Measurements from ENCODE around the gene P4HB. TPM values are rescaled to one million over a fixed set of nuclear protein-coding genes. Genes with fewer than 3 reads are reported as not detected.
A peak's percentile ranks its signal among the peaks of the same experiment; 100 is the strongest.

The P4HB gene
- total RNA-seq, 2 experiments from 2014 or later = 388 to 577 TPM

- TF ChIP-seq CTCF (conservative IDR thresholded peaks at IDR 0.05; ENCODE audit: low read length) = no peak
- TF ChIP-seq EZH2phosphoT487 (IDR thresholded peaks at IDR 0.05; ENCODE audit: borderline replicate concordance, low read depth, low read length) = no peak
- intact Hi-C loops (cut with micrococcal nuclease; ENCODE audit: unreplicated experiment) = no loop called here
- ChIA-PET CTCF (ENCODE audit: unreplicated experiment) (interaction anchor here (0.5 kb wide), 1 partner anchor 17 kb away, joined by 4 read pairs; no protein-coding TSS in a partner anchor), POLR2A (interaction anchor here (0.5 to 1.5 kb wide), 4 partner anchors 33 to 1273 kb away, joined by 3 to 7 read pairs (median 4); no protein-coding TSS in a partner anchor)
- Histone ChIP-seq H3K4me3 (ENCODE audit: low read depth, low read length, poor library complexity, severe bottlenecking) (peak overlapping the region; percentile 89), H3K9me2 (ENCODE audit: insufficient read depth, low read length) (no peaks in the 10 kb centered on the region), H2AFZ (ENCODE audit: low read length) (no peak overlapping the region), H3K4me1 (ENCODE audit: insufficient read depth, low read length, poor library complexity, severe bottlenecking) (peaks cover 32% of the 10 kb centered on the region), H4K20me1 (ENCODE audit: insufficient read depth, low read length) (peaks cover 15% of the 10 kb centered on the region; the same call in 1 of the 2 replicates), H3K27ac (ENCODE audit: low read depth, low read length, poor library complexity, severe bottlenecking) (no peak overlapping the region), H3K4me2 (ENCODE audit: low read length) (peak overlapping the region; percentile 95), H3K36me3 (ENCODE audit: insufficient read depth, low read length) (peaks cover 71% of the 10 kb centered on the region), H3K79me2 (ENCODE audit: insufficient read depth, low read depth, low read length) (peaks cover 51% of the 10 kb centered on the region), H3K9me3 (ENCODE audit: low read length) (no peaks in the 10 kb centered on the region)
- no TSS peak for BruUV-seq (replicated peaks)
- no peak for DNase-seq (ENCODE audit: low spot score)
Observed at GRCh38 chr17:81858170-81858966, 2.0 kb downstream of the P4HB start.

- H3K79me2 ChIP-seq (ENCODE audit: insufficient read depth, low read depth, low read length) = peaks cover 29% of the 10 kb centered on the region
- TF ChIP-seq EZH2phosphoT487 (IDR thresholded peaks at IDR 0.05; ENCODE audit: borderline replicate concordance, low read depth, low read length) (no peak), CTCF (conservative IDR thresholded peaks at IDR 0.05; ENCODE audit: low read length) (peak; percentile 42)
- CTCF ChIA-PET (ENCODE audit: unreplicated experiment) = no interaction called here
- peaks cover 15% of the 10 kb centered on the region for H3K4me1 ChIP-seq (ENCODE audit: insufficient read depth, low read length, poor library complexity, severe bottlenecking)
- no peak overlapping the region for H3K4me3 ChIP-seq (ENCODE audit: low read depth, low read length, poor library complexity, severe bottlenecking)
- H2AFZ ChIP-seq (ENCODE audit: low read length) = no peak overlapping the region
- POLR2A ChIA-PET = interaction anchor here (0.7 to 1.3 kb wide), 3 partner anchors 15 to 1293 kb away, joined by 3 to 4 read pairs (median 4); no protein-coding TSS in a partner anchor
- no peak overlapping the region for H3K27ac ChIP-seq (ENCODE audit: low read depth, low read length, poor library complexity, severe bottlenecking)
- intact Hi-C loops (cut with micrococcal nuclease; ENCODE audit: unreplicated experiment) = no loop called here
- no peaks in the 10 kb centered on the region for H3K9me3 ChIP-seq (ENCODE audit: low read length)
- H3K9me2 ChIP-seq (ENCODE audit: insufficient read depth, low read length) = no peaks in the 10 kb centered on the region
- peaks cover 15% of the 10 kb centered on the region; the same call in 1 of the 2 replicates for H4K20me1 ChIP-seq (ENCODE audit: insufficient read depth, low read length)
- H3K4me2 ChIP-seq (ENCODE audit: low read length) = no peak overlapping the region
- no TSS peak for BruUV-seq (replicated peaks)
- H3K36me3 ChIP-seq (ENCODE audit: insufficient read depth, low read length) = peaks cover 93% of the 10 kb centered on the region
- no peak for DNase-seq (ENCODE audit: low spot score)
Observed at GRCh38 chr17:81854974-81855774, 5.2 kb downstream of the P4HB start.

Data from OCI-LY7 (cell line).